NCI-H748 treated with DMSO at 0.1 percent for 48 hours (cell line): ENCODE data around the gene CHIT1.
"Not testable (repeated sequence)": the region's sequence is repeated elsewhere in the genome, so short reads cannot be mapped to it uniquely, and the experiment has no call there.

Source experiments
- DNase-seq: peaks from one replicate; lab custom pipeline; 2025; lab: John Stamatoyannopoulos, UW

The CHIT1 gene

DNA sequence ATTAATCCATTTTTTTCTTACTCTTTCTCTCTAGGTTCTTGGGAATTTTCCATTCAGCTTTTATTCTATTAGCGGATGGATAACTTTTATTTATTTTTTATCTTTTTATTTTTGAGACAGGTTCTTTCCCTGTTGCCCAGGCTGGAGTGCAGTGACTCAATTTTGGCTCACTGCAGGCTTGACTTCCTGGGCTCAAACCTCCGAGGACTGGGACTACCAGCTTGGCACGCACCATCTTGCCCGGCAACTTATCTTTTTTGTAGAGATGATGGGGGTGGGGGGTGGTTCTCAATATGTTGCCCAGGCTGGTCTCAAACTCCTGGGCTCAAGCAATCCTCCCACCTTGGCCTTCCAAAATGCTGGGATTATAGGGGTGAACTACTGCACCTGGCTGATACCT, 36.1 kb upstream of the CHIT1 start:
- no peak for DNase-seq

- no peak for DNase-seq
These were observed 34.6 kb upstream of the CHIT1 start for GRCh38 chr1:203264052-203264501.

GRCh38 chr1:203263496-203263895, 34.0 kb upstream of the CHIT1 start:
- no peak for DNase-seq

- DNase-seq, result not testable (repeated sequence)
These were observed 27.2 kb upstream of the CHIT1 start for GRCh38 chr1:203256636-203257035.

- DNase-seq, result not testable (repeated sequence)
These were observed 25.3 kb upstream of the CHIT1 start for GRCh38 chr1:203254782-203255181.

GRCh38 chr1:203252678-203253077, 23.2 kb upstream of the CHIT1 start:
- peak; percentile 22 for DNase-seq

DNA sequence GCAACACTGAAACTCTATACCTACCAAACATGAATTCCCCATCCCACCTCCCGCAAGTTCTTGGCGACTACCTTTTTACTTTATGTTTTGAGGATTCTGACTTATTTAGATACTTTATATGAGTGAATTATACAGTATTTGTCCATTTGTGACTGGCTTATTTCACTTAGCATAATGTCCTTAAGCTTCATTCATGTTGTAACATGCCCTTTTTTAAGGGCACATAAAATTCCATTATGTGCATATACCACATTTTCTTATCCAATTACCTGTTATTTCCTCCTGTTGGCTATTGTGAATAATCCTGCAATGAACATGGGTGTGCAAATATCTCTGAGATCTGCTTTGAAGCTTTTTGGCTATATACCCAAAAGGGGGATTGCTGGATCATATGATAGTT, 22.0 kb upstream of the CHIT1 start:
- no peak for DNase-seq

GRCh38 chr1:203250911-203251310, 21.4 kb upstream of the CHIT1 start:
- DNase-seq, result no peak

DNA sequence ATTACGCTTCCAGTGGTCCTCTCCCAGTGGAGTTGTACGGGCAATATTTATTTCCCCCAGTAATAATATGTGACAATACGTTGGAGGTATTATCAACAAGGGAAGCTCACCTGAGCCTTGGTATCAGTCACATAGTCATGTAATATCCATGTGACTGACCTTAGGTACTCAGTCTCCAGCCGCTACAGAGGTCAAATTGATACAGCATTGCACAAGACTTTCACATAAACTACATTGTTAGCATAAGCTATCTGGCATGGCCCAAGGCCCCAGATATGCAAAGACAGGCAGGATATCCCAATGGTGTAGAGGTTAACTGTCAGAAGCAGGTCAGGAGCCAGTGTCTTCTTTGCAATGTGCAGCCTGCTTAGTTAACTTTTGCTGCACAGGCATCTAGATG, 15.3 kb upstream of the CHIT1 start:
- DNase-seq, result no peak

- not testable (repeated sequence) for DNase-seq
These were observed 12.2 kb upstream of the CHIT1 start for GRCh38 chr1:203241708-203242107.

DNA sequence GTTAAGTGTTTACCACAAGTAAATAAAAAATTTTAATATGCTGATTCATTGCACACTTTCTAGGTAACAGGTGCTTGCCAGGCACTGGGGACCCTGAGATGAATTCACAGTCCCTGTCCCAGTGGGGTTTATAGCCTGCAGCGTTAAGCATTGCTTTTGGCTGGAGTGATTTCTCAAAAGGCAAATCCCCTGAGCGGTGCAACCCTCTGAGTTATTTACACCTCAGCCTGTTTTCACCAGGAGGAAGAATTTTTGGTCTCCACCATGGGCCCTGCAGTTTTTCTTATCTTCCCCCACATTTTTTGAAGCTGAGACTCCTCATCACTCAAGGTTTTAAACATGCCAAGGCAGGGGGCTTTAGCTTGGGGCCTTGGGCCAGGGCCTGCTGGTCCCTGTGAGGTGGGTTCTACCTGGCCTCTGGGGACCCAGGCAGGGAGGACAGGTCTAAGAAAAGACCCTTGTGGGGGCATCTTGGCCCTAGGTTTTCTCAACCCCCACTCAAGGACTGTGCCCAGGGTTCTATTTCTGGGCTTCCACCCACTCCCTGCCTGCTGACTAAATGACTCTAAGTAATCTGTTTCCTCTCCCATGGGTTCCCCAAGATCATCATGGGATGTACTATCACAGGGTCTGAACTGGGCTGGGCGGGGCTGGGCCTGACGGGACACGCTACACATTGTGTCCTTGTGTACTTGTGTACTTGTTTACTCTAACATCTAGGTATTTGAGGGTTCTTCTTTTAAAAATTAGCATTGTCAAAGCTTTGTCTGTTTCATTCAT, 10.2 kb upstream of the CHIT1 start:
- no peak for DNase-seq

DNA sequence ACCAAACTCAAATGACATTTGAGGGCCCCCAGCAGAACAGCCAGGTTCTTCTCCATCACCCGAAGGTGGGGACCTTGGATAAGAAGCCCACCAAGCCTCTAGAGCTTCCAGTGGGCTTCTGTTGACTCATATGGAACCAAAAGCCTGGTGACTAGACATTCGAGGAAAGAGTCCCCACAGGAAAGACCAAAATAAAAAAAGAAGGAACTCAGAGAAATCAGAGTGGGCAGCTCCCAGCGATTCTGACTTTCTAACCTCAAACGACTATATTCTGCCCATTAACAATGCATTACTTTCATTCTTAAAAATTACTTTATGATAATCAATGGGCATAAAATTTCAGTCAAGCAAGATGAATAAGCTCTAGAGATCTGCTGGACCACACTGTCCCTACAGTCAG, 9.6 kb upstream of the CHIT1 start:
- no peak for DNase-seq

DNA sequence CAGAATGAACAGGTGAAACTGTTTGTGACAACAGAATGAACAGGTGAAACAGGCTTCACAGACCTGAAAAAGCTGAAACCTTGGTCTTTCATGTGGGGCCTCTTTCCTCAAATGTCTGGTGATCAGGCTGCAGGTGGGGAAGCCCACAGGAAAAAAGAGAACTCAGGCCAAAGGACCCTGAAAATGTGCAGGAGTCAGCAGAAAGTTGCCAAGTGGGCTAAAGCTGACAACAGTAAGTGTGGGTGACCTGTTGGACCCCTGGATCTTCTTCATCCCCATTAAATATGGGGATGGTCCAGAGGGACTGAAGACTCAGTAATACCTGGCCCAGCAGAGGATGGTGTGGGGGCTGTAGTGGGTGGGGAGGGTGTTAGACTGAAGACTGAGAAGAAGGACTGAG, 9.1 kb upstream of the CHIT1 start:
- no peak for DNase-seq

DNA sequence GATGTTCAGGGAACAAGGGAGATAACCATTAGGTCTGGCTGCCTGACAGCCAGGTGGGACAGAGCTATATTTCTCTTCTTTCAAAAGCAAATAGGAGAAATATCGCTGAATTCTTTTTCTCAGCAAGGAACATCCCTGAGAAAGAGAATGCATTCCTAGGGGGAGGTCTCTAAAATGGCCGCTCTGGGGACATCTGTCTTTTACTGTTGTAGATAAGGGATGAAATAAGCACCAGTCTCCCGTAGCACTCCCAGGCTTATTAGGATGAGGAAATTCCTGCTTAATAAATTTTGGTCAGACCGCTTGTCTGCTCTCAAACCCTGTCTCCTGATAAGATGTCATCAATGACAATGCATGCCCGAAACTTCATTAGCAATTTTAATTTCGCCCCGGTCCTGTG, 5.4 kb upstream of the CHIT1 start:
- DNase-seq, result not testable (repeated sequence)

DNA sequence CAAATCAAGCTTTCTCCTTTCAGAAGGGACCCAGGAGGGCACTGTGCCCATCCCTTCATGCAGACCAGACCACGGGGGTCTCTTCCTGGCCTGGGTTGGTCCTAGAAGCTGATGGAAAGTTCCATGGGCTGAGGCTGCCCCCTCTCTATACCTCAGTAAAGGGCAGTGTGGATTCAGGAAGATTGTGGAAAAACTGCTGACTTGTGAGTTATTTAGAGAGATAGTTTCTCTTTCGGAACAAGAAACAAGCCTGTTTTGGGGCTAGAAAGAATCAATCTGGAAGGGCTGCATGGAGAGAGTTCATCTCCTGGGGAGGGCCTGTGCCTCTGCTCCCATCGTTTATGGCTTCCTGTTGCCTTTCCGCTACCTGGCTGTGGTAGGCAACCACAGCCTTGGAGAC, 803 bp downstream of the CHIT1 start:
- DNase-seq, result no peak

DNA sequence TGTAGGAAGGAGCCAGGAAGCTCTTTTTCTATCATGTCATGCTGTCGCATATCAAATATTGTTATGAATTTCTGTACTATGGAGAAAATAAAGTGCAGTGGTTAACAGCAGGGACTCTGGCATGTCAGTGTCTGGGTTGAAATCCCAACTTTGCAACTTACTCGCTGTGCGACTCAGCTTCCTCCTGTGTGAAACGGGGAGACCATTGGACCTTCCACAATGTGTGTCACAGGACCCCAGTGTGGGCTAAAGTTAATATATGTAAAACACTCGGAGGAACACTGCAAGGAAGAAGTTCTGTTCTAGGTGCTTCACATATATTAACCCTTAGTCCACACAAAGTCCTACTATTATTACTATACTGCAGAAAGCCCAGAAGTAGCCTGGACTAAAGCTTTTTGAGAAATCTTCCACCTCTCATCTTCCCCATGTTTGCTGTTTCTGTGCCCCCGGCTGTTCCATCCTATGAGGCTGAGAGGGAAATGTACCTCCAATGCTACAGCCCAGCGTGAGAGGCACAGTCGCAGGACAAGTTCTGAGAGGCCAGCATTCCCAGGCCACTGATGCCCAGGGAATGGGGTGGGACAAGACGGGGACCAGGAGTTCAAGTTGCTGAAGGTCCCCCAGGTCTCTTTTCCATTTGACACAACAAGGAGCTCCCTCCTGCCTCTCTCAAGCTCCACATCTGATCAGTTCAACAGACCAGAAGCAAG, 1.9 kb downstream of the CHIT1 start:
- no peak for DNase-seq

- no peak for DNase-seq
These were observed 4.4 kb downstream of the CHIT1 start for GRCh38 chr1:203225071-203225470.

GRCh38 chr1:203223012-203223775, 6.3 kb downstream of the CHIT1 start:
- DNase-seq, result no peak

- DNase-seq, result no peak
These were observed 9.5 kb downstream of the CHIT1 start for GRCh38 chr1:203219934-203220333.

GRCh38 chr1:203219171-203219570, 10.3 kb downstream of the CHIT1 start:
- DNase-seq, result no peak

- no peak for DNase-seq
These were observed 11.8 kb downstream of the CHIT1 start for GRCh38 chr1:203217668-203218067.

DNA sequence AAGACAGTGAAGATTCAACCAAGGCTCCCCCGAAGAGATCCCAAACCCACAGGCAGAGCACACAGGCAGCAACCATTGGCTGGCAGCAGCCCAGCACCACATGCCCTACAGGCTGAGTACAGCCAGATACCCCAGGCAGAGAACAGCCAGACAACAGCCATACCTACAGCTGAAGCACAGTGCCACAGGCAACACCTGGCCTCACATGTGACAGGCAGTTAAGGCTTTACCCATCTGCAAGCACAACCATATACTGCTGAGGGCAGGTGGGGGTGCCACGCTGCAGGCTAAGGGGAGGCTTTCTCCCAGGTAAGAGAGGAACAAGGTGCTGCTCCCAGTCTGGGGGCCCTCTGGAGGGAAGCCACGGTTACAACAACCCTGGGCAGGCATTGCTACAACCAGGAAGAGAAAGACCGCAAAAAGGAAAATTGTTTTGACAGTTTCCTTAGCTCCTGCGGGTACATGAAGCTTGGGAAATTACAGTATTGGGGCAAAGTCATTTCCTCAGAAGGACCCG, 12.3 kb downstream of the CHIT1 start:
- no peak for DNase-seq
